H1 (cell line): ENCODE measurements around the gene MYADM. TPM values are rescaled to one million over a fixed set of nuclear protein-coding genes. Genes with fewer than 3 reads are reported as not detected.
A peak's percentile ranks its signal among the peaks of the same experiment; 100 is the strongest.

ENCODE experiments used
- CTCF ChIA-PET: fragments of 300-600 bp; sonication (Branson Sonifier 250); formaldehyde crosslinking; loops from one replicate; lab custom pipeline; 2021; ENCODE audit not compliant: partially characterized antibody; lab: Charles Lee
- POLR2A ChIA-PET: fragments of 300-600 bp; sonication (Branson Sonifier 250); formaldehyde crosslinking; loops from one replicate; lab custom pipeline; 2021; ENCODE audit warnings: inconsistent platforms; ENCODE audit not compliant: partially characterized antibody; lab: Charles Lee
- DNase-seq, 2 experiments: peaks; one replicate each; pipeline versions ENCODE4 v3.0.0 to v3.0.0-alpha.2; 2010 to 2022; ENCODE audit warnings: low spot score in 2 of 2, low read depth in 1 of 2, mixed read lengths in 1 of 2
- FAIRE-seq: peaks from 2 replicates; lab custom pipeline; 2011; peaks lifted over from hg19 to GRCh38; lab: Jason Lieb, UNC
- H2AFZ ChIP-seq: 2 replicates; pipeline ENCODE4 v1.8.1; 2012; ENCODE audit warnings: low read length, inconsistent platforms
- H2AK5ac ChIP-seq: 2 replicates; pipeline ENCODE4 v1.6.1; 2013; ENCODE audit warnings: low read depth, low read length
- H2BK120ac ChIP-seq: replicated peaks from 2 replicates; pipeline ENCODE3; 2013; ENCODE audit warnings: low read depth, low read length, inconsistent platforms
- H2BK12ac ChIP-seq: 2 replicates; pipeline ENCODE4 v1.6.1; 2013; ENCODE audit warnings: low read depth, low read length
- H2BK15ac ChIP-seq: 2 replicates; pipeline ENCODE4 v1.6.1; 2013; ENCODE audit warnings: low read length
- H2BK20ac ChIP-seq: 2 replicates; pipeline ENCODE4 v1.6.1; 2013; ENCODE audit warnings: low read length
- H2BK5ac ChIP-seq: 2 replicates; pipeline ENCODE4 v1.6.1; 2013; ENCODE audit warnings: low read depth, low read length
- H3K14ac ChIP-seq: 2 replicates; pipeline ENCODE4 v1.6.1; 2013; ENCODE audit warnings: inconsistent platforms; ENCODE audit not compliant: insufficient read length
- H3K18ac ChIP-seq: 2 replicates; pipeline ENCODE4 v1.6.1; 2013; ENCODE audit warnings: low read length; ENCODE audit errors: extremely low read depth
- H3K23ac ChIP-seq: 2 replicates; pipeline ENCODE4 v1.6.1; 2013; ENCODE audit warnings: inconsistent platforms; ENCODE audit not compliant: insufficient read length
- H3K23me2 ChIP-seq: 2 replicates; pipeline ENCODE4 v1.6.1; 2013; ENCODE audit warnings: low read depth, low read length
- H3K27ac ChIP-seq: 2 replicates; pipeline ENCODE4 v1.6.1; 2011; ENCODE audit warnings: low read depth, low read length, inconsistent platforms
- H3K27me3 ChIP-seq, 4 experiments: replicated peaks in 1 of 4; 1 replicate in 1 of 4; 2 replicates in 3 of 4; pipeline versions ENCODE4 v1.6.1 to v1.8.1; 2011 to 2013; ENCODE audit warnings: low read length in 3 of 4, mild to moderate bottlenecking in 3 of 4, inconsistent platforms in 2 of 4, mixed read lengths in 2 of 4, moderate library complexity in 1 of 4; ENCODE audit not compliant: control insufficient read depth in 3 of 4, insufficient read depth in 3 of 4; ENCODE audit errors: extremely low read depth in 1 of 4
- H3K36me3 ChIP-seq, 4 experiments: 2 replicates each; pipeline versions ENCODE4 v1.6.1 to v1.8.1; 2011 to 2013; ENCODE audit warnings: mild to moderate bottlenecking in 4 of 4, low read length in 3 of 4, moderate library complexity in 2 of 4, control low read depth in 1 of 4, inconsistent platforms in 1 of 4; ENCODE audit not compliant: insufficient read depth in 4 of 4, control insufficient read depth in 2 of 4
- H3K4ac ChIP-seq: replicated peaks from 2 replicates; pipeline ENCODE3; 2013; ENCODE audit warnings: low read length, low read depth, mixed read lengths, inconsistent platforms; ENCODE audit not compliant: insufficient read length
- H3K4me1 ChIP-seq, 4 experiments: replicated peaks in 1 of 4; 1 replicate in 1 of 4; 2 replicates in 3 of 4; pipeline versions ENCODE4 v1.6.1 to v1.8.1; 2011 to 2013; ENCODE audit warnings: low read length in 3 of 4, inconsistent platforms in 2 of 4, mixed read lengths in 1 of 4; ENCODE audit not compliant: insufficient read depth in 4 of 4, control insufficient read depth in 3 of 4
- H3K4me2 ChIP-seq, 2 experiments: 2 replicates each; pipeline versions ENCODE4 v1.6.1 to v1.8.1; 2011 to 2013; ENCODE audit warnings: low read depth in 2 of 2, low read length in 2 of 2, control low read depth in 1 of 2, inconsistent platforms in 1 of 2, mild to moderate bottlenecking in 1 of 2; ENCODE audit not compliant: insufficient read depth in 1 of 2
- H3K4me3 ChIP-seq, 4 experiments: fragments of 200-600, 300-600 bp in 1 of 4; sonication (generic), shearing (Covaris generic), sonication (Bioruptor Twin) in 1 of 4; 2 replicates each; pipeline versions ENCODE4 v1.5.1 to v1.8.1; 2011 to 2016; ENCODE audit warnings: low read length in 4 of 4, low read depth in 3 of 4, control low read depth in 2 of 4, inconsistent platforms in 2 of 4, mild to moderate bottlenecking in 2 of 4, mixed read lengths in 1 of 4, moderate library complexity in 1 of 4; ENCODE audit not compliant: insufficient read depth in 2 of 4; ENCODE audit errors: extremely low read depth in 1 of 4
- H3K56ac ChIP-seq: replicated peaks from 2 replicates; pipeline ENCODE3; 2013; ENCODE audit warnings: low read depth, mild to moderate bottlenecking, mixed read lengths, low read length, inconsistent platforms; ENCODE audit not compliant: insufficient read length
- H3K79me1 ChIP-seq: 2 replicates; pipeline ENCODE4 v1.6.1; 2013; ENCODE audit warnings: low read depth, low read length, control low read depth
- H3K79me2 ChIP-seq, 2 experiments: 2 replicates each; pipeline versions ENCODE4 v1.6.1 to v1.8.1; 2012 to 2013; ENCODE audit warnings: low read length in 2 of 2, mild to moderate bottlenecking in 2 of 2, inconsistent platforms in 1 of 2; ENCODE audit not compliant: insufficient read depth in 2 of 2, control insufficient read depth in 1 of 2
- H3K9ac ChIP-seq, 4 experiments: replicated peaks in 1 of 4; 1 replicate in 1 of 4; 2 replicates in 3 of 4; pipeline versions ENCODE4 v1.6.1 to v1.8.1; 2011 to 2013; ENCODE audit warnings: low read depth in 3 of 4, low read length in 3 of 4, control low read depth in 2 of 4, mild to moderate bottlenecking in 2 of 4, moderate library complexity in 2 of 4, inconsistent platforms in 1 of 4; ENCODE audit errors: extremely low read depth in 1 of 4
- H3K9me3 ChIP-seq, 2 experiments: 2 replicates each; pipeline versions ENCODE4 v1.6.1 to v1.8.1; 2012 to 2013; ENCODE audit warnings: mild to moderate bottlenecking in 2 of 2, moderate library complexity in 2 of 2, control low read depth in 1 of 2, inconsistent platforms in 1 of 2, low read depth in 1 of 2, low read length in 1 of 2, mixed read lengths in 1 of 2; ENCODE audit not compliant: insufficient read depth in 2 of 2
- H4K20me1 ChIP-seq, 2 experiments: replicated peaks in 1 of 2; 2 replicates each; pipeline versions ENCODE3 to v1.8.1; 2011 to 2013; ENCODE audit warnings: inconsistent platforms in 2 of 2, low read length in 2 of 2, mild to moderate bottlenecking in 1 of 2; ENCODE audit not compliant: insufficient read depth in 2 of 2, control insufficient read depth in 1 of 2
- H4K5ac ChIP-seq: 2 replicates; pipeline ENCODE4 v1.6.1; 2013; ENCODE audit warnings: low read length, low read depth, mixed read lengths, inconsistent platforms; ENCODE audit not compliant: insufficient read length
- H4K8ac ChIP-seq: 2 replicates; pipeline ENCODE4 v1.8.0; 2013; ENCODE audit warnings: mild to moderate bottlenecking, moderate library complexity, low read length, inconsistent platforms; ENCODE audit not compliant: insufficient read depth; ENCODE audit errors: extremely low read depth
- H4K91ac ChIP-seq: replicated peaks from 2 replicates; pipeline ENCODE3; 2013; ENCODE audit warnings: low read length, mixed read lengths, inconsistent platforms; ENCODE audit not compliant: insufficient read length
- ASH2L ChIP-seq: fragments of 200-600, 300-600 bp; sonication (generic); IDR thresholded peaks from one replicate; pipeline ENCODE4 v1.7.1; 2017; ENCODE audit warnings: low read length
- FOSL1 ChIP-seq: IDR thresholded peaks from 2 replicates; pipeline ENCODE4 v1.6.1; 2011; ENCODE audit warnings: mild to moderate bottlenecking, low read depth, low read length, moderate library complexity; ENCODE audit not compliant: insufficient read depth
- PHF8 ChIP-seq: fragments of 200-600 bp; sonication (generic); conservative IDR thresholded peaks from 2 replicates; pipeline ENCODE4 v1.7.1; 2012; ENCODE audit warnings: low read depth, mild to moderate bottlenecking, inconsistent platforms, low read length, moderate library complexity
- RAD21 ChIP-seq, 2 experiments: IDR thresholded peaks in 1 of 2; conservative IDR thresholded peaks in 1 of 2; 2 replicates each; pipeline ENCODE4 v1.6.1; 2011; ENCODE audit warnings: low read depth in 2 of 2, low read length in 2 of 2, improper control_type of control experiment in 1 of 2, inconsistent platforms in 1 of 2, mild to moderate bottlenecking in 1 of 2, moderate library complexity in 1 of 2
- SP2 ChIP-seq: IDR thresholded peaks from 2 replicates; pipeline ENCODE4 v1.6.1; 2012; ENCODE audit warnings: mild to moderate bottlenecking, low read length, inconsistent platforms
- TBP ChIP-seq: IDR thresholded peaks from 2 replicates; pipeline ENCODE4 v1.6.1; 2011; ENCODE audit warnings: low read depth, low read length, improper control_type of control experiment
- ZNF274 ChIP-seq: IDR thresholded peaks from 2 replicates; pipeline ENCODE4 v1.7.0; 2012; ENCODE audit warnings: low read length, borderline replicate concordance; ENCODE audit errors: extremely low read depth
- WGBS, 2 experiments: shearing (Covaris generic) in 1 of 2; methylation state at CpG; one replicate each; pipeline versions ENCODE4 v1.1.6 to v1.1.7; 2013 to 2015; ENCODE audit warnings: low lambda C conversion rate in 2 of 2, mixed read lengths in 2 of 2, inconsistent platforms in 1 of 2, low coverage in 1 of 2, missing lambda C conversion rate in 1 of 2; ENCODE audit not compliant: insufficient replicate concordance in 2 of 2, insufficient coverage in 1 of 2, insufficient read length in 1 of 2; ENCODE audit errors: extremely low coverage in 1 of 2, missing lambda C conversion rate in 1 of 2; 5-methylcytosine and 5-hydroxymethylcytosine counted together
- polyA plus RNA-seq, 7 experiments: library from polyadenylated mRNA; depleted of rRNA in 3 of 7; stranded (reverse) in 5 of 7; unstranded in 2 of 7; fragments of >200 nt in 5 of 7; fragments of 200-250 nt in 2 of 7; gene quantifications; 1 replicate in 5 of 7; 2 replicates in 1 of 7; 4 replicates in 1 of 7; pipeline versions ENCODE4 v1.2.1 to v1.2.3, GENCODE V29; 2011 to 2013; ENCODE audit warnings: missing spikeins in 2 of 7, mixed read lengths in 2 of 7
- total RNA-seq: library from RNA; stranded (reverse); fragmentation: NEBNext Ultra II Directional; extraction: Animal tissue kit (Norgen Biotek cat#: 25700); gene quantifications from 2 replicates; pipeline ENCODE4 v1.2.1, GENCODE V29; 2021
- TF ChIP-seq, protein P1 (sequence below): IDR thresholded peaks from 2 replicates; pipeline ENCODE4 v1.6.1; 2012; ENCODE audit warnings: inconsistent platforms

The MYADM gene
- total and polyA plus RNA-seq, 2 of the 8 experiments (the other 6 are each of a cell fraction or from before 2014, with no cell fraction given), result 70.1 to 74.2 TPM

DNA sequence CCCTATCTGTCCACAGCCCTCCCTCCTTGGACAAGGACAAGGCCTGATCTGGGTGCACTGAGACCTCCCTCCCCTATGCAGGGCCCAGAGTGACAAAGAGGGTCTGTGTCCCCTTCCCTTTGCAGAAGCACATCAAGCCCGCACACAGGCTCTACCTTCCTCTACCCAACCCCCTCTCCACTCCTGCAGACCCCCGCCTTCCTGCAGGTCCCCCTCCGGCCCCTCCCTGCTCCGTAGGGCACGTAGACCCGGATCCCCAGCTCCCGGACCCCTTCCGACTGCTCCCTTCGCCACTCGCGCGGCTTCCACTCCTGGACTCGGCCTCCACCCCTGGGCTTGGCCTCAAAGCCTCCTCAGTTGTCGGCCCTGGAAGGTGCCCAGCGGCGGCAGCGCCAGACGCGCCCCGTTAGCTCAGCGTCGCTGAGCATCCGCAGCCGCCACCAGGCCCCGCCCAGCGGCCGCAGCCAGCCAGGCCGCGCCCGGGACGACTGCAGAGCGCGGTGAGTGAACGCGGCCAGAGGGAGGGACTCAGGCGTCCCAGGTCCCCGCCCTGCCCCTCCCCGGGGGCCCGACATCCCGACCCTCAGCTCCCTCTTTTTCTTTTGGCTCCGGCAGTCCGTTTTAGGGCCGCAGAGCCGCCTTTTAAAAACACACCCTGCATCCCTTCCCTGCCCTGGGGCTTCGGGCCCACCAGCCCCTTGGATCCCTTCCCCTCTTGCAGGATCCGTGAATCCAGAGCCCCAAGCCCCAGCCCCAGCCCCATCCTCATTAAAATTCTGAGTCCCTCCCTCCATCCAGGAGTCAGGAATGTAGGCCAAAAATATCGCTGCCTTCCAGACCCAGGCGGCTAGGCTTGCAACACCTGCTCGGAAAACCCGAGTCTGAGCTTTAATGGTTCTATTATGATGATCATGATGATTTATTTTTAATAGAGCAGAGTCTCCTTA, 1.5 kb upstream of the MYADM start:
- peaks cover 1 to 4% of the 10 kb centered on the region in 2 experiments for H4K20me1 ChIP-seq
- no peak overlapping the region for H3K4ac ChIP-seq
- H4K91ac ChIP-seq, result peak overlapping the region; percentile 87
- peaks cover 16% of the 10 kb centered on the region; the same call in 1 of the 2 replicates for H3K23me2 ChIP-seq
- H3K56ac ChIP-seq, result peak overlapping the region; percentile 10
- H3K4me3 ChIP-seq, result peak overlapping the region; percentile 49 to 76 (median 62)
- WGBS, 2 experiments, result 2% methylated on average over 26 of the region's 50 CpGs; no CpG with 5 or more reads in 1 of the 2 experiments
- H3K18ac ChIP-seq, result peak overlapping the region; percentile 99
- peaks cover 0 to 13% (median 8%) of the 10 kb centered on the region in 4 experiments; a peak in 6 of 7 replicates for H3K4me1 ChIP-seq
- H2BK12ac ChIP-seq, result peak overlapping the region; percentile 99
- FAIRE-seq (no peak), DNase-seq (peak in 1 of 2 experiments; percentile 83)
- peak overlapping the region; percentile 80 for H2BK120ac ChIP-seq
- peak overlapping the region; percentile 59 to 85 (median 74) for H3K9ac ChIP-seq
- H3K14ac ChIP-seq, result no peak overlapping the region
- POLR2A ChIA-PET, result interaction anchor here (0.6 to 7.1 kb wide), 25 partner anchors 11 to 249 kb away, joined by 3 to 137 read pairs (median 4); partner anchors contain the start of genes CACNG8, PRKCG, PRPF31 and TFPT
- peak overlapping the region; percentile 69 to 87 for H3K4me2 ChIP-seq
- H4K8ac ChIP-seq, result peak overlapping the region; percentile 86; the same call in 1 of the 2 replicates
- peak overlapping the region; percentile 44 for H4K5ac ChIP-seq
- peak overlapping the region; percentile 96 for H3K27ac ChIP-seq
- H2BK15ac ChIP-seq, result 0 out of 2 replicates have a peak overlapping the region, but pooled peaks have one; percentile 10
- no peak overlapping the region for H3K23ac ChIP-seq
- CTCF ChIA-PET, result interaction anchor here (0.9 to 5.1 kb wide), 6 partner anchors 11 to 56 kb away, joined by 3 to 23 read pairs (median 6); no protein-coding TSS in a partner anchor
- H3K79me2 ChIP-seq, result peaks cover 0 to 12% of the 10 kb centered on the region in 2 experiments; a peak in 1 of 4 replicates
- H3K79me1 ChIP-seq, result peaks cover 3% of the 10 kb centered on the region; the same call in 1 of the 2 replicates
- H3K36me3 ChIP-seq, result no peaks in the 10 kb centered on the region; a peak in 1 of 8 replicates
- 0 out of 2 replicates have a peak overlapping the region, but pooled peaks have one; percentile 32 for H2BK20ac ChIP-seq
- H3K27me3 ChIP-seq, result no peaks in the 10 kb centered on the region
- H2AFZ ChIP-seq, result no peak overlapping the region; the same call in 1 of the 2 replicates
- H2AK5ac ChIP-seq, result peak overlapping the region; percentile 79; the same call in 1 of the 2 replicates
- peak overlapping the region; percentile 99 for H2BK5ac ChIP-seq
- H3K9me3 ChIP-seq, result no peaks in the 10 kb centered on the region
- peak; percentile 34; the same call in 1 of the 2 replicates for TF ChIP-seq TBP
- TF ChIP-seq ZNF274, result no peak
- TF ChIP-seq PHF8, result peak; percentile 60
- TF ChIP-seq SP2, result no peak
- peak; percentile 11 for TF ChIP-seq ASH2L
- TF ChIP-seq FOSL1, result no peak
- peak in 1 of 2 experiments; percentile 2; a peak in 1 of 4 replicates for TF ChIP-seq RAD21 (IDR thresholded peaks at IDR 0.05 in 1 of 2, conservative IDR thresholded peaks at IDR 0.05 in 1 of 2; ENCODE audit: low read depth in 2 of 2, low read length in 2 of 2)
- TF ChIP-seq, protein P1, sequence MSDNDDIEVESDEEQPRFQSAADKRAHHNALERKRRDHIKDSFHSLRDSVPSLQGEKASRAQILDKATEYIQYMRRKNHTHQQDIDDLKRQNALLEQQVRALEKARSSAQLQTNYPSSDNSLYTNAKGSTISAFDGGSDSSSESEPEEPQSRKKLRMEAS, result no peak
